ENCODE results near the gene CFAP210.

- TF ChIP-seq CTCF (IDR thresholded peaks at IDR 0.05) (no peak), POLR2A (IDR thresholded peaks at IDR 0.05) (no peak)
These were observed 35.0 kb upstream of the CFAP210 start for GRCh38 chr2:169729274-169729605.
